Measurements from ENCODE around the gene GOLM1.

- TF ChIP-seq CTCF (IDR thresholded peaks at IDR 0.05): no peak
- TF ChIP-seq TCF7L2 (IDR thresholded peaks at IDR 0.05; ENCODE audit: low read depth, low read length): no peak
- TF ChIP-seq REST (IDR thresholded peaks at IDR 0.05; ENCODE audit: insufficient read depth in 1 of 2, low read depth in 2 of 2, low read length in 1 of 2): no peak
Measured at GRCh38 chr9:86102626-86103025, 3.3 kb upstream of the GOLM1 start.
